Epithelial cell of proximal tubule (primary cell): Measurements from ENCODE around the gene PRPF19. TPM values are rescaled to one million over a fixed set of nuclear protein-coding genes. Genes with fewer than 3 reads are reported as not detected.

Experiments used
- DNase-seq: peaks from one replicate; pipeline ENCODE4 v3.0.0-alpha.2; 2011; ENCODE audit warnings: low read depth
- H3K4me3 ChIP-seq: 2 replicates; pipeline ENCODE4 v1.5.1; 2011; ENCODE audit warnings: low read depth, mild to moderate bottlenecking, low read length
- CTCF ChIP-seq: conservative IDR thresholded peaks from 2 replicates; pipeline ENCODE4 v1.5.1; 2012; ENCODE audit warnings: low read depth, mild to moderate bottlenecking, low read length
- total RNA-seq: library from RNA; depleted of rRNA; stranded (reverse); fragments of >200 nt; gene quantifications from 2 replicates; pipeline ENCODE4 v1.2.3, GENCODE V29; 2015

Gene PRPF19
- total RNA-seq, 1 donor from 2014 or later, result 73.2 TPM

GRCh38 chr11:60934124-60934789, 27.9 kb upstream of the PRPF19 start:
- DNase-seq, result no peak
- no peak for TF ChIP-seq CTCF
- H3K4me3 ChIP-seq, result no peak overlapping the region

GRCh38 chr11:60933416-60934123, 27.2 kb upstream of the PRPF19 start:
- H3K4me3 ChIP-seq, result no peak overlapping the region
- DNase-seq, result no peak
- no peak for TF ChIP-seq CTCF

- no peak for DNase-seq
- no peak for TF ChIP-seq CTCF
- H3K4me3 ChIP-seq, result no peak overlapping the region
These were observed 26.4 kb upstream of the PRPF19 start for GRCh38 chr11:60932605-60933356.

- no peak for DNase-seq
- H3K4me3 ChIP-seq, result no peak overlapping the region
- TF ChIP-seq CTCF, result no peak
These were observed 25.5 kb upstream of the PRPF19 start for GRCh38 chr11:60931917-60932316.

GRCh38 chr11:60930394-60930793, 24.0 kb upstream of the PRPF19 start:
- no peak for TF ChIP-seq CTCF
- H3K4me3 ChIP-seq, result no peak overlapping the region
- no peak for DNase-seq

- DNase-seq, result no peak
- TF ChIP-seq CTCF, result no peak
- H3K4me3 ChIP-seq, result no peak overlapping the region
These were observed 23.4 kb upstream of the PRPF19 start for GRCh38 chr11:60929764-60930163.
